ENCODE data around the gene GRAP.

GRAP gene

GRCh38 chr17:19024101-19025078, 22.4 kb downstream of the GRAP start:
- no peak overlapping the region for H3K4me3 ChIP-seq (ENCODE audit: low read depth in 1 of 2, low read length in 2 of 2)
- H3K27ac ChIP-seq (ENCODE audit: low read length), result no peak overlapping the region
- peaks cover 15% of the 10 kb centered on the region for H3K36me3 ChIP-seq (ENCODE audit: insufficient read depth, low read length)
- no peak for ATAC-seq (ENCODE audit: insufficient read depth, low read depth)
- H3K9me3 ChIP-seq (ENCODE audit: insufficient read depth, low read length, severe bottlenecking), result no peaks in the 10 kb centered on the region
- H3K4me2 ChIP-seq (ENCODE audit: insufficient read depth, low read length), result no peak overlapping the region
- H4K20me1 ChIP-seq (ENCODE audit: insufficient read depth, low read length), result peaks cover 10% of the 10 kb centered on the region; the same call in 1 of the 2 replicates
- H3K27me3 ChIP-seq (ENCODE audit: insufficient read depth, low read length, poor library complexity), result no peaks in the 10 kb centered on the region
- DNase-seq, result no peak
- no peaks in the 10 kb centered on the region for H3K4me1 ChIP-seq (ENCODE audit: insufficient read depth, low read length)
- TF ChIP-seq, protein P1, sequence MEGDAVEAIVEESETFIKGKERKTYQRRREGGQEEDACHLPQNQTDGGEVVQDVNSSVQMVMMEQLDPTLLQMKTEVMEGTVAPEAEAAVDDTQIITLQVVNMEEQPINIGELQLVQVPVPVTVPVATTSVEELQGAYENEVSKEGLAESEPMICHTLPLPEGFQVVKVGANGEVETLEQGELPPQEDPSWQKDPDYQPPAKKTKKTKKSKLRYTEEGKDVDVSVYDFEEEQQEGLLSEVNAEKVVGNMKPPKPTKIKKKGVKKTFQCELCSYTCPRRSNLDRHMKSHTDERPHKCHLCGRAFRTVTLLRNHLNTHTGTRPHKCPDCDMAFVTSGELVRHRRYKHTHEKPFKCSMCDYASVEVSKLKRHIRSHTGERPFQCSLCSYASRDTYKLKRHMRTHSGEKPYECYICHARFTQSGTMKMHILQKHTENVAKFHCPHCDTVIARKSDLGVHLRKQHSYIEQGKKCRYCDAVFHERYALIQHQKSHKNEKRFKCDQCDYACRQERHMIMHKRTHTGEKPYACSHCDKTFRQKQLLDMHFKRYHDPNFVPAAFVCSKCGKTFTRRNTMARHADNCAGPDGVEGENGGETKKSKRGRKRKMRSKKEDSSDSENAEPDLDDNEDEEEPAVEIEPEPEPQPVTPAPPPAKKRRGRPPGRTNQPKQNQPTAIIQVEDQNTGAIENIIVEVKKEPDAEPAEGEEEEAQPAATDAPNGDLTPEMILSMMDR (IDR thresholded peaks at IDR 0.05; ENCODE audit: borderline replicate concordance, extremely low read depth, low read length, poor library complexity, severe bottlenecking), result no peak
- no peak for TF ChIP-seq EZH2 (IDR thresholded peaks at IDR 0.05; ENCODE audit: borderline replicate concordance, low read depth, low read length, severe bottlenecking)
- no peak overlapping the region for H3K9ac ChIP-seq (ENCODE audit: low read depth, low read length)
- H2AFZ ChIP-seq (ENCODE audit: low read depth, low read length), result no peak overlapping the region
- H3K79me2 ChIP-seq (ENCODE audit: insufficient read depth, low read length), result no peaks in the 10 kb centered on the region

- H4K20me1 ChIP-seq (ENCODE audit: insufficient read depth, low read length), result peaks cover 13% of the 10 kb centered on the region; the same call in 1 of the 2 replicates
- H3K36me3 ChIP-seq (ENCODE audit: insufficient read depth, low read length), result peaks cover 15% of the 10 kb centered on the region
- no peaks in the 10 kb centered on the region for H3K79me2 ChIP-seq (ENCODE audit: insufficient read depth, low read length)
- DNase-seq (no peak), ATAC-seq (ENCODE audit: insufficient read depth, low read depth) (no peak)
- no peak overlapping the region for H3K27ac ChIP-seq (ENCODE audit: low read length)
- H3K4me2 ChIP-seq (ENCODE audit: insufficient read depth, low read length), result no peak overlapping the region
- no peak overlapping the region for H2AFZ ChIP-seq (ENCODE audit: low read depth, low read length)
- no peaks in the 10 kb centered on the region for H3K27me3 ChIP-seq (ENCODE audit: insufficient read depth, low read length, poor library complexity)
- H3K9me3 ChIP-seq (ENCODE audit: insufficient read depth, low read length, severe bottlenecking), result no peaks in the 10 kb centered on the region
- no peak overlapping the region for H3K9ac ChIP-seq (ENCODE audit: low read depth, low read length)
- H3K4me3 ChIP-seq (ENCODE audit: low read depth in 1 of 2, low read length in 2 of 2), result no peak overlapping the region
- TF ChIP-seq, protein P1 (IDR thresholded peaks at IDR 0.05; ENCODE audit: borderline replicate concordance, extremely low read depth, low read length, poor library complexity, severe bottlenecking), result no peak
- no peak for TF ChIP-seq EZH2 (IDR thresholded peaks at IDR 0.05; ENCODE audit: borderline replicate concordance, low read depth, low read length, severe bottlenecking)
- H3K4me1 ChIP-seq (ENCODE audit: insufficient read depth, low read length), result no peaks in the 10 kb centered on the region
Observed at GRCh38 chr17:19023209-19023999, 23.4 kb downstream of the GRAP start.

DNA sequence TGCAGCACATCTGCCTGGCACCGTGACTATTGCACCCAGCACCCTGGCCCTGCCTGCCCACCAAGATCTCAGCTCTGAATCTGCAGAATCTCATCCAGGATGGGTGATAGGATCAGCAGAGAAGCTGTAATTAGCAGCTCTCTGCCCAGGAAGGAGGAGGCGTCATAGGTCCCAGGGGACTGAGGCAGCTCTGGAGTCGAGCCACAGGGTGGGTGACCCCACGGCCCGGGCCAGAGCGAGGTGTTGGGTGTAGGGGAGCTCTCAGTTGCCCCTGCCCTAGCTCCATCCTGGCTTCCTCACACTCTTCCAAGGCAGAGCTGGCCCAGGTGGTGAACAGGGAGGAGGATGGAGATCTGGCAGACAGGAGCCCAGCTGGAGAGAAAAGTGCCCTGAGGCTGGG, 24.0 kb downstream of the GRAP start:
- TF ChIP-seq, protein P1 (IDR thresholded peaks at IDR 0.05; ENCODE audit: borderline replicate concordance, extremely low read depth, low read length, poor library complexity, severe bottlenecking), result no peak
- no peak for TF ChIP-seq EZH2 (IDR thresholded peaks at IDR 0.05; ENCODE audit: borderline replicate concordance, low read depth, low read length, severe bottlenecking)
- Histone ChIP-seq H3K79me2 (ENCODE audit: insufficient read depth, low read length) (no peaks in the 10 kb centered on the region), H3K27me3 (ENCODE audit: insufficient read depth, low read length, poor library complexity) (no peaks in the 10 kb centered on the region), H3K4me3 (ENCODE audit: low read depth in 1 of 2, low read length in 2 of 2) (no peak overlapping the region), H4K20me1 (ENCODE audit: insufficient read depth, low read length) (peaks cover 18% of the 10 kb centered on the region; the same call in 1 of the 2 replicates), H3K36me3 (ENCODE audit: insufficient read depth, low read length) (peaks cover 15% of the 10 kb centered on the region), H3K4me2 (ENCODE audit: insufficient read depth, low read length) (no peak overlapping the region), H3K9me3 (ENCODE audit: insufficient read depth, low read length, severe bottlenecking) (no peaks in the 10 kb centered on the region), H3K27ac (ENCODE audit: low read length) (no peak overlapping the region), H2AFZ (ENCODE audit: low read depth, low read length) (no peak overlapping the region), H3K4me1 (ENCODE audit: insufficient read depth, low read length) (no peaks in the 10 kb centered on the region), H3K9ac (ENCODE audit: low read depth, low read length) (no peak overlapping the region)
- no peak for DNase-seq
- ATAC-seq (ENCODE audit: insufficient read depth, low read depth), result no peak

Data from DND-41 (cell line).